HG02759 (cell line): Measurements from ENCODE around the gene RALGAPA1.
"Not testable (repeated sequence)": the region's sequence is repeated elsewhere in the genome, so short reads cannot be mapped to it uniquely, and the experiment has no call there.

ENCODE experiments used
- ATAC-seq: cut with Tn5 transposase; IDR thresholded peaks from one replicate; pipeline ENCODE4 v1.9.1; 2021; ENCODE audit warnings: mild to moderate bottlenecking, moderate library complexity; ENCODE audit not compliant: unreplicated experiment

Gene RALGAPA1

GRCh38 chr14:35766700-35767082 is 42.4 kb downstream of the RALGAPA1 start:
- no peak for ATAC-seq

GRCh38 chr14:35766036-35766699 is 42.9 kb downstream of the RALGAPA1 start:
- no peak for ATAC-seq

GRCh38 chr14:35761922-35762321 is 47.2 kb downstream of the RALGAPA1 start:
- no peak for ATAC-seq

GRCh38 chr14:35760143-35760542 is 49.0 kb downstream of the RALGAPA1 start:
- ATAC-seq, result no peak

GRCh38 chr14:35758523-35759129 is 50.5 kb downstream of the RALGAPA1 start:
- ATAC-seq, result no peak

GRCh38 chr14:35754671-35755070 is 54.4 kb downstream of the RALGAPA1 start:
- ATAC-seq, result no peak

- no peak for ATAC-seq
These were observed 56.7 kb downstream of the RALGAPA1 start for GRCh38 chr14:35752380-35752779.

GRCh38 chr14:35750202-35750904 is 58.7 kb downstream of the RALGAPA1 start:
- ATAC-seq, result no peak

GRCh38 chr14:35747379-35747778 is 61.7 kb downstream of the RALGAPA1 start:
- no peak for ATAC-seq

GRCh38 chr14:35742442-35742841 is 66.7 kb downstream of the RALGAPA1 start:
- ATAC-seq, result no peak

GRCh38 chr14:35742032-35742371 is 67.1 kb downstream of the RALGAPA1 start:
- ATAC-seq, result no peak

- no peak for ATAC-seq
These were observed 67.6 kb downstream of the RALGAPA1 start for GRCh38 chr14:35741345-35742031.

GRCh38 chr14:35740215-35740614 is 68.9 kb downstream of the RALGAPA1 start:
- ATAC-seq, result no peak

GRCh38 chr14:35735163-35735562 is 73.9 kb downstream of the RALGAPA1 start:
- ATAC-seq, result not testable (repeated sequence)

- ATAC-seq, result not testable (repeated sequence)
These were observed 75.6 kb downstream of the RALGAPA1 start for GRCh38 chr14:35733510-35733909.

- no peak for ATAC-seq
These were observed 78.2 kb downstream of the RALGAPA1 start for GRCh38 chr14:35730871-35731270.

- no peak for ATAC-seq
These were observed 81.3 kb downstream of the RALGAPA1 start for GRCh38 chr14:35727764-35728163.

- no peak for ATAC-seq
These were observed 83.2 kb downstream of the RALGAPA1 start for GRCh38 chr14:35725930-35726329.

GRCh38 chr14:35715079-35715478 is 94.0 kb downstream of the RALGAPA1 start:
- no peak for ATAC-seq

GRCh38 chr14:35712466-35712865 is 96.6 kb downstream of the RALGAPA1 start:
- ATAC-seq, result no peak

GRCh38 chr14:35708062-35708461 is 101.0 kb downstream of the RALGAPA1 start:
- ATAC-seq, result no peak

- ATAC-seq, result no peak
These were observed 103.5 kb downstream of the RALGAPA1 start for GRCh38 chr14:35705636-35706035.
